Right lung (tissue), 5 donors: ENCODE measurements around the gene TBC1D10A. TPM values are rescaled to one million over a fixed set of nuclear protein-coding genes. Genes with fewer than 3 reads are reported as not detected.

Experiments used
- DNase-seq, 2 donors: peaks; one replicate each; pipeline ENCODE4 v3.0.0-alpha.2; 2013
- polyA plus RNA-seq, 5 donors: library from polyadenylated mRNA; unstranded; fragments of 120-200 nt; gene quantifications; one replicate each; pipeline versions ENCODE4 v1.2.1 to v1.2.3, GENCODE V29; 2013; ENCODE audit warnings: inconsistent platforms in 1 of 5, low replicate concordance in 1 of 5; ENCODE audit not compliant: insufficient read length in 5 of 5, insufficient read depth in 1 of 5

Gene TBC1D10A
- polyA plus RNA-seq, 5 donors = 13.3 to 18.4 (median 15.8) TPM

DNA sequence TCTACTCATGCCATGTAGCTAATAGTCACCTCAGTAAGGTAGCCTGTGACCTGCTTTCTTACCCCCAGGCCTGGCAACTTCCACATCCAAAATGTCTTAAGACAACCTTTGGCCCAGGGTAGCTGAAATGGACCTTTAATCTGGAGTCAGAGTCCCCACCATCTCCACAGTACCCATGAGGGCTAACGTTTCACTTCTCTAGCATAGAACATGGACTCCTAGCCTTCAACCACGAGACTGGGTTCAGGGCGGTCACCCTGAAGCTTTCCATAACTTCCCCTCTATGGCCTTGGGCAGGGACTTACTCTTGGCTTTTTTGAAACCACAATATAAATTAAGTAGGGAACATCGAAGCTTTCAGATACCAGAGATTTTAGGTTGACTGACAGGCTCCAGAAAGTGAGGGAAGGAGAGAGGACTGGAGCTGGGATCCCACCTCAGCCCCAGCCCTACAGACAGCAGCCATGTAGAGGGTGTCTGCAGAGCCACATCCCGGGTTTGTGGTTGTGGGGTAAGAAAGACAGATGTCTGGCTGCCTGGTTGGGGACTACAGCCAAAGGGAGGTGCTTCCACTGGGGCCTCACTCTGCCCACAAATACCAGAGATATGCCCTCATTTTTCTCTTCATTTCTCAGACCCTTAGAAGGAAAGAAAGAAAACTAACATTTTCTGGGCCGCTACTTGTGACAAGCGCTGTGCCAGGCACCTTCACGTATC is 2.6 kb downstream of the TBC1D10A start:
- no peak for DNase-seq

DNA sequence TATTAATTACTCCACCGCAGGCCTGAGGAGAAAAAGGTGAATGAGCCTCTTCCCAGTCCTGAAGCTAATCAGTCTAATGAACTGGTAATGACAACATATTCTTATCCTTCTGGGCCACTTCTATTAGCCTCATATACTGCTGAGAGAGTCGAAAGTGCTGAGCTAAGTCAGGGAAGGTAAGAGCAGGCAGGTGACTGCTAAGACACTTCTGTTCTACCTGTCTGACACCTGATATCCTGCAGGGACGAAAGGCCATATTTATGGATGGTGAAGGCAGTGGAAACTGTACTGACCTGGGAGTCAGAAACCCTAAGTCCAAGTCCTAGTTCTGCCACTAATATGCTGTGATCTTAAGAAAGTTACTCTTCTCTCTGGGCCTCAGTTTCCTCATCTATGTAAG is 3.5 kb downstream of the TBC1D10A start:
- DNase-seq = no peak

DNA sequence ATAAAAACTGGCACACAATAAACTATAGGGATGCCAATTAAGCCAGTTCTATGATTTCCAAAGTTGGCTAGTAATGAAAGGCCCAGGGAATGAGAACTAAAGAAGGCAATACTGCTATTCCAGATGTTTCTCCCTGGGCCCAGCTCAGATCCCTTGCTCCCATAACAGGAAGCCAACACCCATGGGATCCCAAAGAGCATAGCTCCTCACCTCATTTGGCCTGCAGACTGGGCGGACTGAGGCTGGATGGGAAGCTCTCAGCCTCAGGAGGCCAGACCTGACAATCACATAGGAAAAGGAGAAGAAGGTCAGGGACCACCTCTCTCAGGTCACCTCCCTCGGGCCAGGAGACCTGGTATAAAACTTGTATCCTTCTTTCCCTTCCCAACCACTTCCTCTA is 5.3 kb downstream of the TBC1D10A start:
- no peak for DNase-seq

DNA sequence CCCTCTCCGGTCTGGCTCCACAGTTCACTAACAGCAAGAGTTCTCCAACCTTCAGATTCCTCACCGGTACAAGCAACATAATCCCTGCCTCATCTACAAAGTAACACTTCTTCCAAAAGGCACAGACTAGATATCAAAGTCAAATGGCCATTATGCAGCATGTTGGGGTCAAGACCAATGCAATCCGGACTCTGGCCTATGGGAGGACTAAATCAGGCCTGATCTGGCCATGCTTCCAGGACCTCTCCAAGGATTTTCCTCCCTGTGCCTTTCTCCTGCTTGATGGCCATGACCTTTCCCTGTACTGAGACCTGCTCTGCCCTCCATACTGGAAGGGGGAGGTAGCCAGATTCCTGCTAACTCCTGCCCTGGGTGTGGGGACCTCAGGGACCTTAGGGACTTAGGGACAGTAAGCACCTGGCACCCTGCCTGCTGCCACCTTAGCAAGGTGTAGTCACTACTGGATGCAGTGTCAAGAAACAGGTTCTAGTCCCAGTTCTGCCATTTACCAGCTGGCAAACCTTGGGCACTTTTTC is 6.7 kb downstream of the TBC1D10A start:
- no peak for DNase-seq

DNA sequence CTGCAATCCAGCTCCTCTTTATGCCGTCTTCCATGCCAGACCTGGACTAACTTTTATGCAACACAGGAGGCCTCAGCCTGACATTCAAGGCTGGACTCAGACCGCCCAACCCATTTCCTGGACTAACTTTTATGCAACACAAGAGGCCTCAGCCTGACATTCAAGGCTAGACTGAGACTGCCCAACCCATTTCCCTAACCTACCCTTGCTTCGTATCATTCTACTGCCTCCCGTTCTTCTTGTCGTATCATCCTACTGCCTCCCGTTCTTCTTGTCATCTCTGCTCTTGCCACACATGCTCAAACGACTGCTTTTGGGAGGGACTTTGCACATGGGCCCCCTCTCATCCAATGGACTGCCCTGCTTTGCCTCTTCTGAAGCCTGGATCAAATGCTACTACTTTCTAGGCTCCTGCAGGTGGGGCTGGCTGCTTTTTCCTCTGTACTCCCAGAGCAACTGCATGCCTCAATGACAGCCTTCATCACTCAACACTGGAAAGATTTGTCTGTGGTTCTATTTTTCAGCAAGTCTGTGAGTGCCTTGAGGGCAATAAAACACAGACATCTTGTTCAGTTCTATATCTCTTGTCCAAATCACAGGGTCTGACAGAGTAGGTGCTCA is 7.8 kb downstream of the TBC1D10A start:
- DNase-seq = no peak

DNA sequence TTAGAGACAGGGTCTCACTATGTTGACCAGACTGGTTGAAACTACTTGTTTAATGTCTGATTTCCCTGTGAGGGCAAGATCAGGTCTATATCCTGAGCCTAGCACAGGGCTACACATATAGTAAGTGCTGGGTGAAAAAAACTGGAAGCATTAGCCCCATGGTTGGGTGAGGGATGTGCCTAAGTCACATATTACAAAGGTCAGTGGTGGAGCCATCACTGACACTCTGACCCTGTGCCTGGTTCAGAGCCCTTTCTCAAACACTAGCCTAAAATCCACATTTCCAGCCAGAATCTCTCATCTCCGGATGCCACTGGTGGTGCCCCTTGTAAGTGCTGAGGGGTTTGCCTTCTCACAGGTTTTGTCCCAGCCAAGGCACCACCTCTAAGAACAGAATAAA is 9.0 kb downstream of the TBC1D10A start:
- DNase-seq = no peak

DNA sequence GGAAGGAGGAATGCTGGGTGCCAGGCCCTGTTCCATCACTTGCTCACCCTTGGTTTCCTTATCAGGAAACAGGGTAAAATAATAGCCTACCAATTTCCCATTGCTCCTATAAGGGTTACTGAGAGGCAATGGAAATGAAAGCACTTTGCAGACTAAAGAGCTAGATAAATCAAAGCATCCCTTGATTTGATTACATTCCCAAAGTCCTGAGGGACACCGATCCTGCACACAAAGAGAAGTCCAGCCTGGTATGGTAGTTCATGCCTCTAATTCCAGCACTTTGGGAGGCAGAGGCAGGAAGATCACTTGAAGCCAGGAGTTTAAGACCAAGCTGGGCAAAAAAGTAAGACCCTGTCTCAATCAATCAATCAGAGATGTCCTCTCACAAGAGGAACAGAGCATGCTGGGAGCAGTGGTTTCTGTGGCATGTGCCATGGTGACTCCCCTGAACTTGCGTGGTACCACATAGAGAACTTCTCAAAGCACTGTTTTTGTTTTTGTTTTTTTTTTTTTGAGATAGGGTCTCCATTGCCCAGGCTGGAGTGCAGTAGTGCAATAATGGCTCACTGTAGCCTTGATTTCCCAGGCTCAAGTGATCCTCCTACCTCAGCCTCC is 10.7 kb downstream of the TBC1D10A start:
- DNase-seq = no peak

DNA sequence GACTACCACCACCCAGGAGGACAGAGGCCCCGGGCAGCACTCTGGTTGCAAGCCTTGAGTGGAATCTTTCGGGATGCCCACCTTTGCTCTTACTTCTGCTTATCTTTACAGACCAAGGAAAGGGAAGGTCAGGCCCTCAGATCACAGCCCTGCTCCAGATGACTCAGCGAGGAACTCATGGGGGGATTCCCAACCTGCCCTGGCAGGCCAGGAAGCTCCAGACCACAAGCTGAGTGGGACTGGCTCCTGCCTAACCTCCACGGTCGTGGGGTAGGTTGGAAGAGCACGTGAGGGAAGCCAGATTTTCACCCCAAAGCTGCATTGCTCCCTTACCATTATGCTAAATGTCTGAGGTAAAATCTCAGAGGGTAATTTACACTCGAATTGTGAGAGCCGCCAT is 11.8 kb downstream of the TBC1D10A start:
- DNase-seq = no peak

DNA sequence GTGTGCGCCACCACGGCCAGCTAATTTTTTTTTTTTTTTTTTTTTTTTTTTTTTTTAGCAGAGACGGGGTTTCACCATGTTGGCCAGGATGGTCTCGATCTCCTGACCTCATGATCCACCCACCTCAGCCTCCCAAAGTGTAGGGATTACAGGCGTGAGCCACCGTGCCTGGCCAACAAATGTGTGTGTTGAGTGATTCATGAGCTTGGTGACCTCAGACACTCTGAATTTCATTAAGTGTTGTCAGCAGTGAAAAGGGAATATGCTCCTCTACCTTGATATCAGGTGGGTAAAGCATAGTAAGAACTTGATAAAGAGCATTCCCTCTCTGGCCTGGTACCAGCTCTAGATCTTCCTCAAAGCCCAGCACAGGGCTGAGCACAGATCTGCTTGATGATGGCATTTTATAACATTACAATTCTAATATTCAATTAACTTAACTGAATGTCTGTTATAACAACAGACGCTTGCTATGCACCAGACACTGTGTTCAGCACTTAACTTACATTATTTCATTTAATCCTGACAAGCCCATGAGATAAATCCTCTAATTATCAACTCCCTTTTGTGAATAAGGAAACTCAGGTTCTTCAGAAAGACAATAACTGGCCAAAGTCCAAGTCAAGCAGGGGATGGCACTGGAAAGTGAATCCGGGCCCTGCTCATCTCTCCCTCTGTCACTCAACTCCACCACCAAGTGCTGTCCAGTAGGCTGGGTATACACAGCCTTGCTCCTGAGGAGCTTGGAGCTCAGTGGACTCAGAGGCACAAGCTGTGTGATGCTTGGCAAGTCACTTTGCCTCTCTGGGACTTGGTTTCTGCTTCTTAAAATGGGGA is 13.0 kb downstream of the TBC1D10A start:
- no peak for DNase-seq

DNA sequence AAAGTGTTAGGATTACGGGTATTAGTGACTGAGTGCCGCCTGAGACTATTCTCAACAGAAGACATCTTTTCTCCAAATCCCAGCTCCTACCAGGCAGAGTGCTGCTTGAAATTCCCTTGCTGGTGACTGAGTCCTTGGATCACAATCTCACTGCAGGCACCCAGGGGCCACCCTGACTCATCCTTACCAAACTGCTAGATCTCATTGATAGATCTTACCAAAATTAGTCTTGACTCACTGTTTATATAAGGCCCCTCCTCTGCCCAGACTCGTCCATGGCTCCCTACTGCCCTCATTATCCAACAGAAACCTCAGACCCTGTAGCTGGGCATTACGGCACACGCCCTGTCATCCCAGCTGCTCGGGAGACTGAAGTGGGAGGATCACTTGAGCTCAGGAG is 14.7 kb downstream of the TBC1D10A start:
- no peak for DNase-seq

DNA sequence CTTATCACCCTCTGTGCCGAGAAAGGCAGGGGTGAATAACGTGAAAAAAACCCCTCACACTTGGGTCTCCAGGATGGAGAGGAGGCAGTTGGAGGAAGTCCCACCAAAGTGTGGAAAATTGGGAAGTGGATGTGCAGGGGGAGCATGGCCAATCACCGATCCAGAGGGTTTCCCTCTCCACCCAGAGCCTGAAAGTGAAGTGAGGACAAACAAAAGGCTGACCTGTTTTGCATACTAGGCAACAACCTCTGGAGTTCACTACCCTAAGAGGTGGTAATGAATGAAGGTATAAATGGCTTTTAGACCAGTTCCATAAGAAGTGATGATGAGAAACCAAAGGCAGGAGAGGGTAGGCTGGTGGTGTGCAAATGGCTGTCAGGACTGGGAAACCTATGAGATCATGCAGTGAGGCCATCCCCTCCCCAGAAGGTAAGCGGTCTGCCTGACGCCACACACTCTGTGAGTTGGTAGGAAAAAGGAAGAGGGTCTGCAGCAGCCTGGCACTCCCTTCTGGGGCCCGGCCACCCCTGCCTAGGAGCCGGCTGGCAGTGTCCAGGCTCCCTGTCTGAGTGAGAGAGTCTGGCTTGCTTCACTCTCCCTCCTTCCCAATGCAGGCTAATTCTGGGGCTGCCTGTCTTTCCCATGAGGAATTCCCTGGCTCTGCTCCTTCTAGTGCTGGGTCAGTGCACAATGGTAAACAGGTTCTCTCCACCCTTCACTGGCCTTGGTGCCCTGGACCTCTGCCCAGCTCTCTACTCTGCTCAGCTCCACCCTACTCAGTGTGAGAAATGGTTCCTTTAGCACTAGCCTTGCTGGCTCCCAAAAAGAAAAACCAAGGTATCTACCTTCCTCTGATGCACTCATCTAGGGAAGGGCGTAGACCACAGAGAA is 15.6 kb downstream of the TBC1D10A start:
- DNase-seq = no peak

DNA sequence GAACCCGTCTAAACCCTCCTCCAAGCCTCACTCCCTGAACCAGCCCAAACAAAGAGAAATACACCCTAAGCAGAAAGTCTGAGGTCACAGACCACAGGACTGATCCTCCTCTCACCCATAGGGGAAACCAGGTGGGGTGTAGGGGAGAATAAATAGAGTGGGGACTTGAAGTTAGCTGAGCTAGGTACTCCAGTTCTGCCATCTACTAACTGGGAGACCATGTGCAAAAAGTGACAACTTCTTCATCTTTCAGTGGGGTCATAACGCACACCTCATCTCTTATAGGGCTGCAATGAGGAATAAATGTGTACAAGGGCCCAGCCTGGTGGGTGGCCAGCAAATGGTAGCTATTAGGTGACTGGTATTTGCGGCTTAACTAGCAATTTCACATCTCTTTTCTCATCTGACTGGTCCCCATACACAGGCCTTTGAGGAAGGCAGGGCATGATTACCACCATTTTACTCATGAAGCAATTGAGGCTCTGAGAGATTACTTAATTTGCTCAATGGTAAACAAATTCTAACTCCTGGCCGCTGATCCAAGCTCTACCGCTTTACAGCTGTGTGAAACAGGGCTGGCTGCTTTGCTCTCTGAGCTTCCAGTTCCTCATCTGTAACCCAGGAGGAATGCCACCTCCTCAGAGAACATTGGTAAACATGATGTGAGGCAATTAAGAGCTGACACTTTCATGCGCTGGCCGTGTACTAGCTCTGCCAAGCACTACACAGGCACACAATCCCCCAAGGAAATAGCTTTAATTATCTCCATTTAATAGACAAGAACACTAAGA is 16.6 kb downstream of the TBC1D10A start:
- DNase-seq = no peak

DNA sequence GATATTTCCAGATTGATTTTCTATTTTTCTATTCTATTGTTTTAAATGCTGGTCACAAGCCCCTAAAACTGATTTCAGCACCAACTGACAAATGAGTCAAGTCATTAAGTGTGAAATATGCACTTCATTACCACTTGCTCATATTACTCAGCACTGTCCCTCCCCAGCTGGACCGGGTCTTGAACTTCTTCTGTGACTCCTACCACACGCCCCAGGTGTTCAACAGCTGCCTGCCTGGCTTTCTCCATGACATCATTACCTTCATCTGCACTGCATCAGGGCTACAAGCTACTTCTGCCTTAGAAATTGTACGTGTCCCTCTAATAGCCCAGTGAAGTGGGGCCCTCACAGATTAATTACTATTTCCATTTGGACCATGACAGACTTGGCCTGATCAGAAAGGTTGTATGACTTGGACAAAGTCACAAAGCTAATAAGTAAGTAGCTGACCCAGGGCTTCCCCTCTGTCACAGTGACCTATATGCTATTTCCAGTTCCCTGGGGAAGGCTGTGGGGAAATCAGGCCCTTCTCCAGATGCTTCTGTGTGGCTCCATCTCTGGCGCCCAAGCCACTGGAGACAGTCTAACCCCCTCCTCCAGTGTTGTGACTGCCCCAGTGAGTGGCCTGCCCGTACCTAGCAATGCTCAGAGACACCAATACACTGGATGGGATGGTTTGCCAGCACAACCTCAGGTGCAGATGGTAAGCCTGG is 18.1 kb downstream of the TBC1D10A start:
- no peak for DNase-seq

DNA sequence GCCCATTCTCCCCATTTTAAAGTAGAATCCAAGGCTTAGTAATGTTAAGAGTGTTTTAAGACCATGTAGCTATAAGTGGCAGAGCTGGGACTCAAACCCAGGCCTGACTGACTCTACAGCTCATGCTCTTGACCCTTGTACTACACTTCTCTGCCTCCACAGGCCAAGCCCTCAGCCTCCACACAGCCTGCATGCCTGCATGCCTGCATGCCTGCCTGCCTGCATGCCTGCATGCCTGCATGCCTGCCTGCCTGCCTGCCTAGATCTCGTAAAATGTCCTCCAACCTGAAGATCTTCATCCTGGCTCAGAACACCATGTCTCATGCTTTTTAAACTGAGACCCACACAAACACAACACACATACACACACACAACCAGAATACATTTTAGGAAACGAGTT is 18.6 kb downstream of the TBC1D10A start:
- no peak for DNase-seq

DNA sequence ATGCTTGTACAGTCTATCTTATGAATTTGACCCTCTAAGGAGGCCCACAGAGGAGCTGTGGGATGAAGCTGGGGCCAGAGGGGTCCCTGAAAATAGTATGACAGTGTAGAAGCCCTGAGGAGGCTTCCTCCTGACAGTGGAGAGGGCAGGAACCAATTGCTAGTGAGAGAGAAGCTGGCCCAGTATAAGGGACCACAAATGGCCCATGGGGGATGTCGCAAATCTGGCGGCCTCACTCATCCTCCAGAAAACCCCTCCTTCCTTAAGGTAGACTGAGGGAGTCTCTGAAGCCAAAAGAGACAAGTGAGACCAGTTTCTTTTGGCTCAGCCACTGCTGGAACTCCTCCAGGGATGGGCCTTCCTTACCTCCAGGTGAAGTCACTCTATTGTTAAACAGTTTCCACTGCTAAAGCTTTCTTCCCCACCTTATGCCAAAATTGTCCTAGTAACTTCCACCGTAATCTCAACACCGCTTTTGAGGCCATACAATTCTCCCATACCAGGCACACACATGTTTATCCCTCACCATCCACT is 19.6 kb downstream of the TBC1D10A start:
- DNase-seq = no peak

DNA sequence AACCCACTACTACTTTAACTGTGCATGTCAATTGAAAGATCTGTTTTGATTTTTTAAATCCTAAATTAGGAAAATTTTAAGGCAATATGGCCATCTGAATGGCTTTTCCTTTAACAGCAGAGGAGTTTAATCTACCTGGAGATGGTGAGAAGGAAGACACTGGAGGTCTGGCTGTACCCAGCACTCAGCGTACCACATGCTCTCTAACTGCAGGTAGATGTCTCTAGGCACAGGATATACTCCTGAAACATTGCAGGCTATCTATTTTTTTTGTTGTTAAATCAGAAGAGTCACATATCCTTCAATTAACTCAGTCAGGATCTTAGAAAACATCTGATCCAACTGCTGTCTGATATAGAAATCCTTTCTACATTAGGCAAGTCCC is 20.1 kb downstream of the TBC1D10A start:
- no peak for DNase-seq

DNA sequence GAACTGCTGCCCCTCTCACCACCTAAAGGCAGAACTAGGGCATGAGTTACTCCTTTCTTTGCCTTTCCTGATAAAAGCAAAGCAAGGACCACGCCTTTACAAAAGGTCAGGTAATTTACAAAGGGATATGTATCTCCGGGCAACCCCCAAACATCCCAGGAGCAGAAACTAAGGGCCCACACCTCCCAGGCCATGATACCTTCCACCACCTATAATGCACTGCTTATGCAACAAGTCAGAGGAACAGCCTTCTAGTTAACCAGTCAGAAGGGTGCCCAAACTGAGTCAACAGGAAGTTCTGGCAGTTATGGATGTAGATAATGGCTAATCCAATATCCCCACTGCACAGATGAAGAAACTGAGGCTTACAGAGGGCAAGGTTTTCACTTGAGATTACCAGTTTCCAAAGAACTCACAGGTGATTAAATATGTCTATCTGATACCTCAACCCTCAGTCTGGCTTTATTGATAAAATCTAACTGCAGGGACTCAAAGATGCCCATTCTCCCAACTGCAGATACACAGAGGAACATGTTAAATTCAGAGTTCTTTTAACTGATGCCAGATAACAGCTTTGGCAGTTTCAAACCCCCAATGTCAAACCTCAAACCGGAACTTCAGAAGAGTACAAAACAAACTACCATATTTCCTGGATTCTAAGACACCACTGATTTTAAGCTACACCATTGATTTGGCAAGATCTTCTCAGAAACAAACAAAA is 20.7 kb downstream of the TBC1D10A start:
- DNase-seq = no peak

DNA sequence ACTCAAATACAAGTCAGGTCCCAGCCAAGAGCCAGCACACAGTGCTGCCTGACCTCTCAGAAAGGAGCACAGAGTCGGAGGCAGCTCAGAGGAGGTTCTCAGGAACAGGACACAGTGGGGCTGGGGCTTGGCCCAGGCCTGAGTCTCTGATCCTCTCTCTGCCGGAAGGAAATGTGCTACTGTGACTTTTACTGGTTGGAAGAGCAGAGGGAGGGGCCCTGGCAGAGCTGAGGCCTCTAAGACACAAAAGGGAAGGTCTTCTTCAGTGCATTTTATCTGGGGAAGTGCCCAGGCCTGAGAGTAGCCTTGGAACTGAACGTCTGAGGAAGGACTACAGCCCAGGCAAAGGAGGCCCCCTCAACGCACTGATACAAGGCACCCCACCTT is 21.2 kb downstream of the TBC1D10A start:
- DNase-seq = no peak
